Vagina (tissue), 2 donors: ENCODE data around the gene LINC01488.

Experiments
- CTCF ChIP-seq, 3 experiments: fragments of 450-650 bp in 2 of 3; fragments of 200-600 bp in 1 of 3; sonication (generic) in 1 of 3; IDR thresholded peaks; one replicate each; pipeline ENCODE4 v1.5.1; 2017 to 2019; ENCODE audit warnings: antibody characterized with exemption in 3 of 3, mild to moderate bottlenecking in 2 of 3, moderate library complexity in 2 of 3
- POLR2A ChIP-seq, 2 donors: fragments of 450-650 bp; IDR thresholded peaks; one replicate each; pipeline ENCODE4 v1.6.1; 2017; ENCODE audit warnings: antibody characterized with exemption in 2 of 2, mild to moderate bottlenecking in 2 of 2, moderate library complexity in 2 of 2
- POLR2AphosphoS5 ChIP-seq, 2 donors: sonication (generic); formaldehyde crosslinking; IDR thresholded peaks; one replicate each; pipeline ENCODE4 v1.9.0; 2017; ENCODE audit warnings: antibody characterized with exemption in 2 of 2, mild to moderate bottlenecking in 2 of 2, low read depth in 1 of 2; ENCODE audit not compliant: insufficient read depth in 1 of 2

DNA sequence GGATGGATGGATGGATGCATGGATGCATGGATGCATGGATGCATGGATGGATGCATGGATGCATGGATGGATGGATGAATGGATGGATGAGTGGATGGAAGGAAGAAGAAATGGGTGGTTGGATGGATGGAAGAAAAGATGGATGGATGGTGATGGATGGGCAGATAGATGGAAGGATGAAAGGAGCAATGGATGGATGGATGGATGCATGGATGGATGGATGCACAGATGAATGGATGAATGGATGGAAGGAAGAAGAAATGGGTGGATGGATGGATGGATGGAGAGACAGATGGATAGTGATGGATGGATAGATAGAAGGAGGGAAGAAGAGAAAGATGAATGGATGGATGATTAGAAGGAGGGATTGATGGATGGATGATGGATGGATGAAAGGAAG is 30.2 kb upstream of the LINC01488 start:
- TF ChIP-seq POLR2A (IDR thresholded peaks at IDR 0.05): no peak
- TF ChIP-seq CTCF (IDR thresholded peaks at IDR 0.05): no peak
- TF ChIP-seq POLR2AphosphoS5 (IDR thresholded peaks at IDR 0.05; ENCODE audit: insufficient read depth in 1 of 2, low read depth in 1 of 2): no peak
